Epithelial cell of esophagus (primary cell): ENCODE data around the gene PRXL2A.
"Not testable (repeated sequence)": the region's sequence is repeated elsewhere in the genome, so short reads cannot be mapped to it uniquely, and the experiment has no call there.

Experiments
- DNase-seq: peaks from one replicate; pipeline ENCODE4 v3.0.0; 2010; ENCODE audit warnings: low read depth
- H3K4me3 ChIP-seq: 2 replicates; pipeline ENCODE4 v1.5.1; 2011; ENCODE audit warnings: mild to moderate bottlenecking, low read length, control low read depth
- CTCF ChIP-seq: IDR thresholded peaks from 2 replicates; pipeline ENCODE4 v1.5.1; 2011; ENCODE audit warnings: low read depth, mild to moderate bottlenecking, low read length, control low read depth, inconsistent platforms; ENCODE audit not compliant: insufficient read depth; ENCODE audit errors: missing control alignments

Gene PRXL2A

DNA sequence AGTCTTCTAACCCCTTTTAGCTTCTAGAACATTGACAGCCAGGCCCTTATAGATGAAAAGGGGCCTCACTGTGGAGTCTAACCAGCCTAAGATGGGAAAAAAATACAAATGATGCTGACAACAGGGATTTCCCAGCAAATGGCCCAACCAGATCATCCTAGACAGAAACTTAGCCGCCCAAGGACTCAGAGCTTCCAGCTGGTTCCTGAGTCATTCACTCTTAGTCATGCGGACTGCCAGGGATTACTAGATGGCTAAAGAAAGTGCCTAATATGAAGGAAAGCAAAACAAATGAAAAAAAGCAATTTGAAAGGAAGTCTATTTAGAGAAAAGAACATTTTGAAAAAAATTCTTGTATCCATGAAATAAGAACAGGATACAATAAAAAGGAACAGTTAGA, 69.5 kb downstream of the PRXL2A start:
- no peak for TF ChIP-seq CTCF
- peak; percentile 98 for DNase-seq

GRCh38 chr10:80480373-80480772, 72.0 kb downstream of the PRXL2A start:
- not testable (repeated sequence) for H3K4me3 ChIP-seq, DNase-seq

More for the DNA sequence above, 69.5 kb downstream of the PRXL2A start:
- no peak overlapping the region for H3K4me3 ChIP-seq

- H3K4me3 ChIP-seq, result no peak overlapping the region
- no peak for DNase-seq
- TF ChIP-seq CTCF, result no peak
Observed at GRCh38 chr10:80480852-80481251, 72.5 kb downstream of the PRXL2A start.

DNA sequence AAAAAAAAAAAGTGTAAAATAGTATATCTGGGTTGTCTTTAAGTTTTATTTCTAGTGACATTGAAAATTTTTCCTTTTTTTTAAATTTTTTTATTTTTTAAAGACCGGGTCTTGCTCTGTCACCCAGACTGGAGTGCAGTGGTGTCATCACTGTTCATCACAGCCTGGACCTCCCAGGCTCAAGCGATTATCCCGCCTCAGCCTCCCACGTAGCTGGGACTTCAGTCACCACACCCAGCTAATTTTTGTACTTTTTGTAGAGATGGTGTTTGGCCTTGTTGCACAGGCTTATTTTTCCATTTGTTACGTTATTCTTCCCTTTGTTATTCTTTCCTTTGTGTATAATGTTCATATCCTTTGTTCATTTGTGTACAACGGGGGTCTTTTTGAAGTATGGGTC, 75.9 kb downstream of the PRXL2A start:
- no peak for TF ChIP-seq CTCF
- DNase-seq, result no peak
- no peak overlapping the region for H3K4me3 ChIP-seq

GRCh38 chr10:80484676-80485075, 76.3 kb downstream of the PRXL2A start:
- H3K4me3 ChIP-seq, result no peak overlapping the region
- DNase-seq, result no peak
- no peak for TF ChIP-seq CTCF

DNA sequence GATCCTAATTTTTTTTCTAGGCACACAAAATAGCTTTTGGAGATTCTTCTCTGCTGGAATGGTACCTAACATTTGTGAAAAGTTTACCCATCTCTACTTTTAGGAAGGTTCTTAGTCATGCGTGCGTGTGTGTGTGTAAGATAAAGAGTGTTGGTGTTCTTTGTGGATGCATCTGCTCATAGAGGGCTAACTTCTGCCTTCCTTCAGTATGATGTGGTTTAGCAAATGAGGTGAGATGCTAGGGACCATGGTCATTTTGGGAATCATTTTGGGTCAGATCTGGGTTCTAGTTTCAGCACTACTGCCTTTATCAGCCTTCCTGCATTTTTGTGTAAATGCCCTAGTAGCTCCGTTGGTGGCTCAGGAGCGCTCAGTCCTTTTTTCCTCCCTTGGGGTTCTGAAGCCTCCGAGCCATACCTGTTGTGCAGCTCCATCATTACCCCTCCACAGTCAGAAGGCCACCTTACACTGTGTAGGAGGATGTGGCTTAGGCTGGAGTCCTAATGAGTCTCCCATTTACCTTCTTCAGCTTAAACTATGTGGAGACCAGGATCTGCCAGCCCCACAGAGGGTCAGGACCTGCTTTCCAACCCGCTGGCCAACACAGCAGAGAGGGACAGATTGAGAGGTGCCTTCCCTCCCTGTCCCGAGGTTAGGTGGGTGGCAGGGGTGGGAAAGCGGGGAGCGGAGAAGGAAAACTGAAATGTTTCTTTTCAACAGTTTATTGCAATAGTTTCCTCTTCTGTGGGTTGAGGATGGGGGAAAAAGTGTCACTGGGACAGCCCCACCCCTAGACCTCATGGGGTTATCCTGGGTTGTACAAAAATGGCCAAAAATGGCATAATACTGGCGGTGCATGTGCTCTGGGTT, 77.0 kb downstream of the PRXL2A start:
- TF ChIP-seq CTCF, result no peak
- H3K4me3 ChIP-seq, result no peak overlapping the region
- no peak for DNase-seq

DNA sequence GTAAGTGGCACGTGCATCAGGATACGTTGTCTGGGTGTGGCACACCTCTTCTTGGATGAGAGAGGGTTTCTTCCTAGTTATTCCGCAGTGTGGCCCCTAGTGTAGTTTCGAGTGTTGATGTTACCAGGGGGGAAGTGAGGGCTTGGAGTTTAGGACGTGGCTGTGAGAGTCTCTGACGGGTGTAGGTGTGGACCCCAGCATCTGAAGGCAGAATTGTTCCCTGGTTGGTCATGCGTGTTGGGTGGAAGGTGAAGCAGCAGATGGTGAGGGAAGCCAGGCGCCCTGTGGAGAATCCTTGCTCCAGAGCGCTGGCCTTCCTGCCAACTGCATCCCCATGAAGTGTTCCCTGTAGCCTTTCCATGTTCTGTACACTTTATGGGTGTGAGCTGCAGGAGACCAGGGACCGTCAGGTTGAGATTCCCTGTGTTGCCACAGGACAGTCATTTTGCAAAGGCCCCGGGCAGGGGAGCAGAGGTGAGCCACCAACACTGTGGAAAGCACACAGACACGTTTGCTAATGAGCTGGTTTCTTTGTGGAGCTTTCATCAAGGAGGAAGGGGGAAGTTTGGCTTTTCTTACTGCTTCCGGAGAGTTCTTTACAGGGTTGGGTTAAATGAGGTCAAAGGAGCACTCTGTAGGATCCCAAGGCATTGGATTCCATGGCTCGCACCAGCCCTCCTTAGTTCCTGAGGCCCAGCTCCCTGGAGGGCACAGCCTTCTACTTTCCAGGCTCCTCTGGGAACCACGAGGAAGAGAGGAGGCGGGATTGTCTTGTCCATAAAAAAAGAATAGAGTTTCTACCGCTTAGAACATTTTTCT, 77.8 kb downstream of the PRXL2A start:
- no peak overlapping the region for H3K4me3 ChIP-seq
- DNase-seq, result no peak
- no peak for TF ChIP-seq CTCF
